ENCODE results near the gene RGS6.

Gene RGS6

GRCh38 chr14:72094844-72095582 lies 162.8 kb downstream of the RGS6 start:
- H3K36me3 ChIP-seq (ENCODE audit: control insufficient read depth in 5 of 5, insufficient read depth in 5 of 5, low read length in 5 of 5) = no peaks in the 10 kb centered on the region
- no peak overlapping the region for H3K4me3 ChIP-seq (ENCODE audit: low read depth in 1 of 5, low read length in 5 of 5)
- H3K9ac ChIP-seq (ENCODE audit: low read length in 5 of 5) = no peak overlapping the region
- H3K4me1 ChIP-seq (ENCODE audit: control insufficient read depth in 5 of 5, insufficient read depth in 5 of 5, low read length in 5 of 5) = peaks cover 0 to 20% (median 0%) of the 10 kb centered on the region in 5 donors
- H3K27me3 ChIP-seq (ENCODE audit: control insufficient read depth in 5 of 5, insufficient read depth in 4 of 5, low read length in 5 of 5) = no peaks in the 10 kb centered on the region
- no peaks in the 10 kb centered on the region for H3K9me3 ChIP-seq (ENCODE audit: control insufficient read depth in 5 of 5, low read length in 5 of 5)
- H3K27ac ChIP-seq (ENCODE audit: low read depth, low read length) = no peak overlapping the region

GRCh38 chr14:72097173-72097783 lies 165.0 kb downstream of the RGS6 start:
- H3K36me3 ChIP-seq (ENCODE audit: control insufficient read depth in 5 of 5, insufficient read depth in 5 of 5, low read length in 5 of 5) = no peaks in the 10 kb centered on the region
- no peaks in the 10 kb centered on the region for H3K27me3 ChIP-seq (ENCODE audit: control insufficient read depth in 5 of 5, insufficient read depth in 4 of 5, low read length in 5 of 5)
- no peak overlapping the region for H3K9ac ChIP-seq (ENCODE audit: low read length in 5 of 5)
- no peaks in the 10 kb centered on the region for H3K9me3 ChIP-seq (ENCODE audit: control insufficient read depth in 5 of 5, low read length in 5 of 5)
- H3K27ac ChIP-seq (ENCODE audit: low read depth, low read length) = no peak overlapping the region
- peak overlapping the region in 1 of 5 donors; percentile 39 for H3K4me3 ChIP-seq (ENCODE audit: low read depth in 1 of 5, low read length in 5 of 5)
- peaks cover 0 to 20% (median 0%) of the 10 kb centered on the region in 5 donors for H3K4me1 ChIP-seq (ENCODE audit: control insufficient read depth in 5 of 5, insufficient read depth in 5 of 5, low read length in 5 of 5)

- Histone ChIP-seq H3K36me3 (ENCODE audit: control insufficient read depth in 5 of 5, insufficient read depth in 5 of 5, low read length in 5 of 5) (no peaks in the 10 kb centered on the region), H3K9ac (ENCODE audit: low read length in 5 of 5) (no peak overlapping the region), H3K27me3 (ENCODE audit: control insufficient read depth in 5 of 5, insufficient read depth in 4 of 5, low read length in 5 of 5) (no peaks in the 10 kb centered on the region), H3K4me3 (ENCODE audit: low read depth in 1 of 5, low read length in 5 of 5) (no peak overlapping the region), H3K9me3 (ENCODE audit: control insufficient read depth in 5 of 5, low read length in 5 of 5) (no peaks in the 10 kb centered on the region), H3K27ac (ENCODE audit: low read depth, low read length) (no peak overlapping the region), H3K4me1 (ENCODE audit: control insufficient read depth in 5 of 5, insufficient read depth in 5 of 5, low read length in 5 of 5) (peaks cover 0 to 25% (median 0%) of the 10 kb centered on the region in 5 donors)
Observed at GRCh38 chr14:72098210-72098609, 166.0 kb downstream of the RGS6 start.

- Histone ChIP-seq H3K4me1 (ENCODE audit: control insufficient read depth in 5 of 5, insufficient read depth in 5 of 5, low read length in 5 of 5) (peaks cover 0 to 34% (median 0%) of the 10 kb centered on the region in 5 donors), H3K27ac (ENCODE audit: low read depth, low read length) (no peak overlapping the region), H3K9me3 (ENCODE audit: control insufficient read depth in 5 of 5, low read length in 5 of 5) (no peaks in the 10 kb centered on the region), H3K9ac (ENCODE audit: low read length in 5 of 5) (no peak overlapping the region), H3K27me3 (ENCODE audit: control insufficient read depth in 5 of 5, insufficient read depth in 4 of 5, low read length in 5 of 5) (no peaks in the 10 kb centered on the region), H3K4me3 (ENCODE audit: low read depth in 1 of 5, low read length in 5 of 5) (no peak overlapping the region), H3K36me3 (ENCODE audit: control insufficient read depth in 5 of 5, insufficient read depth in 5 of 5, low read length in 5 of 5) (no peaks in the 10 kb centered on the region)
Observed at GRCh38 chr14:72099566-72099965, 167.3 kb downstream of the RGS6 start.

- H3K27ac ChIP-seq (ENCODE audit: low read depth, low read length) = no peak overlapping the region
- peaks cover 0 to 14% (median 0%) of the 10 kb centered on the region in 5 donors for H3K4me1 ChIP-seq (ENCODE audit: control insufficient read depth in 5 of 5, insufficient read depth in 5 of 5, low read length in 5 of 5)
- peaks cover 0 to 2% (median 0%) of the 10 kb centered on the region in 5 donors for H3K9me3 ChIP-seq (ENCODE audit: control insufficient read depth in 5 of 5, low read length in 5 of 5)
- no peaks in the 10 kb centered on the region for H3K36me3 ChIP-seq (ENCODE audit: control insufficient read depth in 5 of 5, insufficient read depth in 5 of 5, low read length in 5 of 5)
- H3K4me3 ChIP-seq (ENCODE audit: low read depth in 1 of 5, low read length in 5 of 5) = no peak overlapping the region
- H3K27me3 ChIP-seq (ENCODE audit: control insufficient read depth in 5 of 5, insufficient read depth in 4 of 5, low read length in 5 of 5) = no peaks in the 10 kb centered on the region
- H3K9ac ChIP-seq (ENCODE audit: low read length in 5 of 5) = no peak overlapping the region
Observed at GRCh38 chr14:72104011-72104613, 171.9 kb downstream of the RGS6 start.

GRCh38 chr14:72111911-72112310 lies 179.7 kb downstream of the RGS6 start:
- Histone ChIP-seq H3K9me3 (ENCODE audit: control insufficient read depth in 5 of 5, low read length in 5 of 5) (peaks cover 0 to 2% (median 0%) of the 10 kb centered on the region in 5 donors), H3K36me3 (ENCODE audit: control insufficient read depth in 5 of 5, insufficient read depth in 5 of 5, low read length in 5 of 5) (no peaks in the 10 kb centered on the region), H3K4me3 (ENCODE audit: low read depth in 1 of 5, low read length in 5 of 5) (no peak overlapping the region), H3K4me1 (ENCODE audit: control insufficient read depth in 5 of 5, insufficient read depth in 5 of 5, low read length in 5 of 5) (no peaks in the 10 kb centered on the region), H3K27me3 (ENCODE audit: control insufficient read depth in 5 of 5, insufficient read depth in 4 of 5, low read length in 5 of 5) (no peaks in the 10 kb centered on the region), H3K9ac (ENCODE audit: low read length in 5 of 5) (no peak overlapping the region), H3K27ac (ENCODE audit: low read depth, low read length) (no peak overlapping the region)

- H3K9ac ChIP-seq (ENCODE audit: low read length in 5 of 5) = no peak overlapping the region
- H3K4me3 ChIP-seq (ENCODE audit: low read depth in 1 of 5, low read length in 5 of 5) = no peak overlapping the region
- no peaks in the 10 kb centered on the region for H3K9me3 ChIP-seq (ENCODE audit: control insufficient read depth in 5 of 5, low read length in 5 of 5)
- no peaks in the 10 kb centered on the region for H3K36me3 ChIP-seq (ENCODE audit: control insufficient read depth in 5 of 5, insufficient read depth in 5 of 5, low read length in 5 of 5)
- peaks cover 0 to 8% (median 3%) of the 10 kb centered on the region in 5 donors for H3K4me1 ChIP-seq (ENCODE audit: control insufficient read depth in 5 of 5, insufficient read depth in 5 of 5, low read length in 5 of 5)
- H3K27me3 ChIP-seq (ENCODE audit: control insufficient read depth in 5 of 5, insufficient read depth in 4 of 5, low read length in 5 of 5) = no peaks in the 10 kb centered on the region
- no peak overlapping the region for H3K27ac ChIP-seq (ENCODE audit: low read depth, low read length)
Observed at GRCh38 chr14:72118841-72119240, 186.6 kb downstream of the RGS6 start.

GRCh38 chr14:72120315-72120714 lies 188.1 kb downstream of the RGS6 start:
- H3K4me3 ChIP-seq (ENCODE audit: low read depth in 1 of 5, low read length in 5 of 5) = no peak overlapping the region
- H3K9ac ChIP-seq (ENCODE audit: low read length in 5 of 5) = no peak overlapping the region
- H3K9me3 ChIP-seq (ENCODE audit: control insufficient read depth in 5 of 5, low read length in 5 of 5) = peaks cover 0 to 4% (median 0%) of the 10 kb centered on the region in 5 donors
- no peak overlapping the region for H3K27ac ChIP-seq (ENCODE audit: low read depth, low read length)
- H3K4me1 ChIP-seq (ENCODE audit: control insufficient read depth in 5 of 5, insufficient read depth in 5 of 5, low read length in 5 of 5) = peaks cover 0 to 8% (median 3%) of the 10 kb centered on the region in 5 donors
- no peaks in the 10 kb centered on the region for H3K36me3 ChIP-seq (ENCODE audit: control insufficient read depth in 5 of 5, insufficient read depth in 5 of 5, low read length in 5 of 5)
- H3K27me3 ChIP-seq (ENCODE audit: control insufficient read depth in 5 of 5, insufficient read depth in 4 of 5, low read length in 5 of 5) = no peaks in the 10 kb centered on the region

- Histone ChIP-seq H3K9ac (ENCODE audit: low read length in 5 of 5) (no peak overlapping the region), H3K27ac (ENCODE audit: low read depth, low read length) (no peak overlapping the region), H3K4me1 (ENCODE audit: control insufficient read depth in 5 of 5, insufficient read depth in 5 of 5, low read length in 5 of 5) (peaks cover 0 to 7% (median 0%) of the 10 kb centered on the region in 5 donors), H3K9me3 (ENCODE audit: control insufficient read depth in 5 of 5, low read length in 5 of 5) (peaks cover 0 to 7% (median 0%) of the 10 kb centered on the region in 5 donors), H3K27me3 (ENCODE audit: control insufficient read depth in 5 of 5, insufficient read depth in 4 of 5, low read length in 5 of 5) (no peaks in the 10 kb centered on the region), H3K36me3 (ENCODE audit: control insufficient read depth in 5 of 5, insufficient read depth in 5 of 5, low read length in 5 of 5) (no peaks in the 10 kb centered on the region), H3K4me3 (ENCODE audit: low read depth in 1 of 5, low read length in 5 of 5) (no peak overlapping the region)
Observed at GRCh38 chr14:72123755-72124154, 191.5 kb downstream of the RGS6 start.

GRCh38 chr14:72124171-72124570 lies 191.9 kb downstream of the RGS6 start:
- H3K27me3 ChIP-seq (ENCODE audit: control insufficient read depth in 5 of 5, insufficient read depth in 4 of 5, low read length in 5 of 5) = no peaks in the 10 kb centered on the region
- H3K9me3 ChIP-seq (ENCODE audit: control insufficient read depth in 5 of 5, low read length in 5 of 5) = peaks cover 0 to 7% (median 0%) of the 10 kb centered on the region in 5 donors
- no peaks in the 10 kb centered on the region for H3K36me3 ChIP-seq (ENCODE audit: control insufficient read depth in 5 of 5, insufficient read depth in 5 of 5, low read length in 5 of 5)
- no peak overlapping the region for H3K9ac ChIP-seq (ENCODE audit: low read length in 5 of 5)
- no peak overlapping the region for H3K27ac ChIP-seq (ENCODE audit: low read depth, low read length)
- peaks cover 0 to 12% (median 0%) of the 10 kb centered on the region in 5 donors for H3K4me1 ChIP-seq (ENCODE audit: control insufficient read depth in 5 of 5, insufficient read depth in 5 of 5, low read length in 5 of 5)
- no peak overlapping the region for H3K4me3 ChIP-seq (ENCODE audit: low read depth in 1 of 5, low read length in 5 of 5)

All from subcutaneous abdominal adipose tissue (tissue), 5 donors.